Retinal pigment epithelial cell (primary cell): ENCODE results near the gene TMEM61.
A peak's percentile ranks its signal among the peaks of the same experiment; 100 is the strongest.

Source experiments
- DNase-seq: peaks from one replicate; pipeline ENCODE4 v3.0.0-alpha.2; 2010; ENCODE audit warnings: low read depth
- H3K4me3 ChIP-seq: 2 replicates; pipeline ENCODE4 v1.5.1; 2011; ENCODE audit warnings: mild to moderate bottlenecking, low read length, control low read depth, moderate library complexity
- TF ChIP-seq, protein P1 (sequence below): conservative IDR thresholded peaks from 2 replicates; pipeline ENCODE4 v1.5.1; 2011; ENCODE audit warnings: low read depth, low read length, control low read depth, inconsistent platforms

The TMEM61 gene

DNA sequence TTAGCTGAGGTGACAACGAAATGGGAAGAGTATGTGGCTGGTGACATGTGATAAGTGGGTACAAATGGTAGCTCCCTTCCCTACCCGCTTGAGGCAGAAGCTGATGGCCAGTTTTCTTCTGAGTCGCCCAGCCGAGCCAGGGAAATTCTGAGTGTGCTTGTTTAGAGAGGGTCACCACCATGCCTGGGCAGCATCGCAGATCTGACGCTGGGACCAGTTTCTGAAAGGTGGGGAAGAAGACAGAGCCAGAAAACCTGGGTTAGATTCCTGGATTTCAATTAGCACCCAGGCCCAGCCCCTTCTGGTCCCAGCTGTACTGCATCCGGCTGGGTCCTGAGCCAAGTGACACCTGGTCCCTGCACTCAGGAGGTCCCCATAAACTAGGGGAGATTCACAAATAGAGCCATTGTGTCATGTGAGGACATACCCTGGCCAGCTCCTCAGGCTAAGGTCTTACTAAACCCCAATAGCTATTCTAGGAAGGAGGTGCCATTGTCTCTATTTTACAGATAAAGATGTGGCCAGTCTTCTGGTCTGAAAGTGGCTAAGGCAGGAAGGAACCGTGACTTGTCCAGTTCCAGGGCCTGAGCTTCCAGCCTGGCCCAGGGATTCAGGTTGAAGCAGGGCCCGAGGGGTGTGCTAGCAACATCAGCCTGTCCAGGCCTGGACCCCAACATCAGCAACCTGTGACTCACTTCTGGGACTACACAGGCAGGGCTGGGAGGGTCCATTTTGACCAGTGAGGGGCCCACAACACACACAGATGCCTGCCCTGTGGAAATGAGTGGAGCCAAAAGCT is 1.7 kb upstream of the TMEM61 start:
- DNase-seq = no peak
- TF ChIP-seq, protein P1, sequence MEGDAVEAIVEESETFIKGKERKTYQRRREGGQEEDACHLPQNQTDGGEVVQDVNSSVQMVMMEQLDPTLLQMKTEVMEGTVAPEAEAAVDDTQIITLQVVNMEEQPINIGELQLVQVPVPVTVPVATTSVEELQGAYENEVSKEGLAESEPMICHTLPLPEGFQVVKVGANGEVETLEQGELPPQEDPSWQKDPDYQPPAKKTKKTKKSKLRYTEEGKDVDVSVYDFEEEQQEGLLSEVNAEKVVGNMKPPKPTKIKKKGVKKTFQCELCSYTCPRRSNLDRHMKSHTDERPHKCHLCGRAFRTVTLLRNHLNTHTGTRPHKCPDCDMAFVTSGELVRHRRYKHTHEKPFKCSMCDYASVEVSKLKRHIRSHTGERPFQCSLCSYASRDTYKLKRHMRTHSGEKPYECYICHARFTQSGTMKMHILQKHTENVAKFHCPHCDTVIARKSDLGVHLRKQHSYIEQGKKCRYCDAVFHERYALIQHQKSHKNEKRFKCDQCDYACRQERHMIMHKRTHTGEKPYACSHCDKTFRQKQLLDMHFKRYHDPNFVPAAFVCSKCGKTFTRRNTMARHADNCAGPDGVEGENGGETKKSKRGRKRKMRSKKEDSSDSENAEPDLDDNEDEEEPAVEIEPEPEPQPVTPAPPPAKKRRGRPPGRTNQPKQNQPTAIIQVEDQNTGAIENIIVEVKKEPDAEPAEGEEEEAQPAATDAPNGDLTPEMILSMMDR = no peak
- H3K4me3 ChIP-seq = no peak overlapping the region

DNA sequence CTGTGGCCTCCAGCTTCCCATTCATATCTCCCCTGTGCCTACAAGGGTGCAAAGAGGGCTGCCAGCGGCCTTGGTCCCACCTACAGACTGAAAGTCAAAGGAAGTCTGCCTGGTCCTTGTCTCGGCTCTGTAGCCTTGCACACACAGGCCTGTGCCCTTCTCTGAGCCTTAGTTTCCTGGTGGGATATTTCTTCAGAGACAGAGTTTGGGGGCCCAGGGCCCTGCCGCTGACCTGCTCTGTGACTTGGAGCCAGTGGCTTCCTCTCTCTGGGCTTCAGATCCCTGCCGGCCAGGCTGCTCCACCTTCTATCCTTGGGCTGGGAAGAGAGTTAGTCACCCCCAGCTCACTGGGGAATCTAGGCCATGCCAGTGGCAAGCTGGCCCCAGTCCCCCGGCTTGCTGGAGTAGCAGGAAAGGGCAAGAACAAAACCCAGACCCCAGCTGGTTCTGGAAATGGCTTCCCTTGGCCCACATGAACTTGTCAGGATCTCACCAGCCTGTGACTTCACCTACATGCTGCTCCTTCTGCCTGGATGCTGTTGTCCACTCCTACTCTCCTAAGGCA is 1.0 kb upstream of the TMEM61 start:
- no peak for DNase-seq
- TF ChIP-seq, protein P1 = no peak
- H3K4me3 ChIP-seq = no peak overlapping the region

DNA sequence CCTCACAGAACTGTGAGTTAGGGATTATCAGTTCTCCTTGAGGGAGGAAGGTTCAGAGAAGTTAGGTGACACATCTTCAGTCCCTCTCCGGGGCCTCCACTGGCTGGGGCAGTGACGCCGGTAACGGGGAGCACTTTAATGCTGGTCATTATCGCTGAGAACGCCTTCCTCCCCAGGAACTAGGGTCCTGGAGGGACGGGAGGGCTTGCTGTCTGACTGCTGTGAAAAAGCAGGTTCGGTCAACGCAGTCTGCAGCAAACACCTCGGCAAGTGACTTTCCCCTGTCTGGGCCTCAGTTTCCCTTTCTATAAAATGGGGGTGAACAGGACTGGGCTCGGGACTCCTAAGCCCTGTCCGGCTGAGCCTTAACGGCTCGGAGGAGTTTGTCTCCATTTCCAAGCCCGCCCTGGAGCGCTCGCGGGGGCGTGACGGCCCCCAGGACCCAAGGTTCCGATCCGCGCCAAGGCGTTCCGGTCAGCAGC is 341 bp upstream of the TMEM61 start:
- peak overlapping the region; percentile 31 for H3K4me3 ChIP-seq
- TF ChIP-seq, protein P1 = no peak
- DNase-seq = no peak

DNA sequence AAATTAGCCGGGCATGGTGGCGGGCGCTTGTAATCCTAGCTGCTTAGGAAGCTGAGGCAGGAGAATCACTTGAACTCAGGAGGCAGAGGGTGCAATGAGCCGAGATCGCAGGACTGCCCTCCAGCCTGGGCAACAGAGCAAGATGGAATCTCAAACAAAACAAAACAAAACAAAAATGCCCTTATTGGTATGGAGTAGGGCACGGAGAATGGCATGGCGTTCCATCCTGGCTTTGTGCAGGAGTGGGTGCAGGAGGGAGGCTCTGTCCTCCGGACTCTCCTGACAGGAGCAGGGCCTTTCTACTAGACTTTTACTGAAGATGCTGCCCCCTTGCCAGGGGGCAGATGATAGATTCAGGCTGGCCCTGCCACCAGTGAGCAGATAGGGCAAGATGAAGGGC is 1.0 kb downstream of the TMEM61 start:
- H3K4me3 ChIP-seq = no peak overlapping the region
- DNase-seq = no peak
- TF ChIP-seq, protein P1 = no peak

DNA sequence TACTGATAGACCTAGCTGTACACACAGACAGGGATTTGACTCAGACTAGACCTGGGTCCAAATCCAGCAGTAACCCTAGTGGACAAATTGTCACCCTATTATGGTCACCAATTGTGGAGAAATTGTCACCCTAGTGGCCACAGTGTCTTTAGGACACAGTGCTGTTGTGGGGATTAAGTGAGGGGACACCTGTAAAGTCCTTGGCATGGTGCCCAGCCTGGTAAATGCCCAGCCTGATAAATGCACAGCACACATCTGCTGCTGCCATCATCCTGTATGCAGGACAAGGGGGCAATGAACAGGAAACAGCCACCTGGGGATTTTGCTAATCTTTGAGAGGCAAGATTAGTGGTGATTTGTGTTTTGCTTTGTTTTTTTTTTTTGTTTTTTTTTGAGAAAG is 2.3 kb downstream of the TMEM61 start:
- no peak overlapping the region for H3K4me3 ChIP-seq
- DNase-seq = no peak
- TF ChIP-seq, protein P1 = no peak

DNA sequence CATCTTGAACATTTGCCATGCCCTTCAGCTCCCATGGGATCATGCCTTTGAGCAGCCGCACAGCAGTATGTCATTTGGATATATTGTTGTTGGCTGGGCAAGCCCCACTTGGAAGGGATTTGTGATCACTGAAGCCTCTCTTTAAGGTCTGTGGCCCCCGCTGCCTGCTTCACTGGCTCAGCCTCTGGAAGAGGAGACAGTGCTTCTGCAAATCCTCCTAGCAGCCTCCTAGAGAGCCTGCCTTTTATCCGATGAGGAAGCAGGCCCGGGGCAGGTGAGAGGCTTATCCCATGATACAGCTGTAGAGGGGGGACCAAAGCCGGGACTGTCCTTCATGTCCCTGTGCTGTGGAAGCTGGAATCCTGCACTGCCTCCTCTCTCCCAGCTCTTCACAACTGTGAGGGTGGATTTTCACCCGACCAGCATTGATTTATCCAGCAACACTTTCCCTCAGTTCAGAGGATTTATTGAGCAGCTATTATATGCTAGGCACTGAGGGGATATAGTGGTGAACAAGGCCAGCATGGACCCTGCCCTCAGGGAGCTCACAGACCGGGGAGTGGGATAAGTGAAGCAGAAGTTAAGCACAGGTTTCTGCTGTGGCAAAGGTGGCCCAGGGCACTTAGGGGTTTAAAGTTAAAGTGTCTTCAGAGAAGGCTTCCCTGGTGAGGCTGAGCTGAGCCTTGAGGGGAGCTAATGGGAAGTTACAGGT is 3.9 kb downstream of the TMEM61 start:
- no peak for DNase-seq
- TF ChIP-seq, protein P1 = no peak
- H3K4me3 ChIP-seq = no peak overlapping the region
